ENCODE measurements around the gene HTT. TPM values are rescaled to one million over a fixed set of nuclear protein-coding genes. Genes with fewer than 3 reads are reported as not detected.

The HTT gene
- total RNA-seq, 1 donor from 2014 or later, result 49.8 TPM

GRCh38 chr4:3123181-3123671 lies 48.7 kb downstream of the HTT start:
- H3K36me3 ChIP-seq, result peaks cover 0 to 36% of the 10 kb centered on the region in 2 donors
- intact Hi-C loops (cut with DNase I), result no loop called here
- peak overlapping the region; percentile 56 for H3K27ac ChIP-seq

DNA sequence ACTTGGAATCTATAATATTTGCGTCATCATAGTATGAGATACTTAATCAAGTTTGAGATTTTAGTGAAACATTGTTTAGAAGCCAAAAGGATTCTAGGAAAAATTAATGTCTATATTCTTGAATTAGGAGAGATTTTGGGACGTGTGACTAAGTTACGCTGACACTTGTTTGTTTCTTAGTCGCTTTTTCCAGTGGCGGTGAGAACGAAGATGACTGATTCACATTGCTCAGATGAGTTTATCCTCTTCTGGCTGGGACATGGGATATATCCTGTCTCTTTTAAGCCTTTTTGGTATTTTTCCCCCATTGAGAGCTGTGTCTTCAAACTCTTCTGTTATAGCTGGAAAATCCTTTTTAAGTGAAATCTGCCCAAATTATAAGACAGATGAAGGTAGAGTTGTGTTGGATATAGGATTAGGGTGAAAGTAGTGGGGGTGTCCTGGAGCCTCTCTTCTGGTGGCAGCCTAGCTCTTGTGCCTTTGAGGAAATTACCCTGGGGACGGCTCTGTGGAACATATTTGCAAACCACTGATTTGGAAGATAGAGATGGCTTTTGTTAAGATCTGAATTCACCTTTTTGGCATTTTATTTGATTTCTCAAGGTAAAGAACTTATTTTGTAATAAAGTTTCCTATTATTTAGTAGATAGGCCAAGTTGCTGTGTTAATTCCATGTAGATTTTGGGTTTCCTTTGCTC lies 49.7 kb downstream of the HTT start:
- no peak overlapping the region for H3K4me3 ChIP-seq
- TF ChIP-seq, protein P1, sequence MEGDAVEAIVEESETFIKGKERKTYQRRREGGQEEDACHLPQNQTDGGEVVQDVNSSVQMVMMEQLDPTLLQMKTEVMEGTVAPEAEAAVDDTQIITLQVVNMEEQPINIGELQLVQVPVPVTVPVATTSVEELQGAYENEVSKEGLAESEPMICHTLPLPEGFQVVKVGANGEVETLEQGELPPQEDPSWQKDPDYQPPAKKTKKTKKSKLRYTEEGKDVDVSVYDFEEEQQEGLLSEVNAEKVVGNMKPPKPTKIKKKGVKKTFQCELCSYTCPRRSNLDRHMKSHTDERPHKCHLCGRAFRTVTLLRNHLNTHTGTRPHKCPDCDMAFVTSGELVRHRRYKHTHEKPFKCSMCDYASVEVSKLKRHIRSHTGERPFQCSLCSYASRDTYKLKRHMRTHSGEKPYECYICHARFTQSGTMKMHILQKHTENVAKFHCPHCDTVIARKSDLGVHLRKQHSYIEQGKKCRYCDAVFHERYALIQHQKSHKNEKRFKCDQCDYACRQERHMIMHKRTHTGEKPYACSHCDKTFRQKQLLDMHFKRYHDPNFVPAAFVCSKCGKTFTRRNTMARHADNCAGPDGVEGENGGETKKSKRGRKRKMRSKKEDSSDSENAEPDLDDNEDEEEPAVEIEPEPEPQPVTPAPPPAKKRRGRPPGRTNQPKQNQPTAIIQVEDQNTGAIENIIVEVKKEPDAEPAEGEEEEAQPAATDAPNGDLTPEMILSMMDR (IDR thresholded peaks at IDR 0.05), result no peak
- TF ChIP-seq POLR2A (IDR thresholded peaks at IDR 0.05) (no peak), POLR2AphosphoS5 (IDR thresholded peaks at IDR 0.05; ENCODE audit: insufficient read depth in 1 of 2, low read depth in 1 of 2) (no peak)
- peak overlapping the region; percentile 56 for H3K27ac ChIP-seq
- DNase-seq (ENCODE audit: extremely low spot score in 2 of 2), result no peak
- H3K9me3 ChIP-seq, result no peaks in the 10 kb centered on the region
- H3K4me1 ChIP-seq, result peaks cover 14% of the 10 kb centered on the region
- H3K27me3 ChIP-seq, result no peaks in the 10 kb centered on the region
- peaks cover 0 to 44% of the 10 kb centered on the region in 2 donors for H3K36me3 ChIP-seq
- intact Hi-C loops (cut with DNase I), result no loop called here

More at GRCh38 chr4:3123181-3123671, 48.7 kb downstream of the HTT start:
- Histone ChIP-seq H3K27me3 (no peaks in the 10 kb centered on the region), H3K4me1 (peaks cover 14% of the 10 kb centered on the region), H3K4me3 (no peak overlapping the region), H3K9me3 (no peaks in the 10 kb centered on the region)
- TF ChIP-seq, protein P1 (IDR thresholded peaks at IDR 0.05), result no peak
- TF ChIP-seq POLR2A (IDR thresholded peaks at IDR 0.05) (no peak), POLR2AphosphoS5 (IDR thresholded peaks at IDR 0.05; ENCODE audit: insufficient read depth in 1 of 2, low read depth in 1 of 2) (no peak)
- DNase-seq (ENCODE audit: extremely low spot score in 2 of 2), result no peak

DNA sequence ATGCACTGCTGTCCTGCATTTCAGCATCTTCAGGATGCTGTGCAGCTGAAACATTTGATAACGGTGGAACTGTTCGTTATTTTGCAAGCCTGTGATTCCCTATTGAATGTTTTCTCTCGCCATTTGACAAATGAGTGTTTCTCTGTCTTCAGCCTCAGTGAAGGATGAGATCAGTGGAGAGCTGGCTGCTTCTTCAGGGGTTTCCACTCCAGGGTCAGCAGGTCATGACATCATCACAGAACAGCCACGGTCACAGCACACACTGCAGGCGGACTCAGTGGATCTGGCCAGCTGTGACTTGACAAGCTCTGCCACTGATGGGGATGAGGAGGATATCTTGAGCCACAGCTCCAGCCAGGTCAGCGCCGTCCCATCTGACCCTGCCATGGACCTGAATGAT lies 52.6 kb downstream of the HTT start:
- peaks cover 9% of the 10 kb centered on the region for H3K4me1 ChIP-seq

GRCh38 chr4:3128058-3128457 lies 53.6 kb downstream of the HTT start:
- Histone ChIP-seq H3K36me3 (peaks cover 0 to 63% of the 10 kb centered on the region in 2 donors), H3K27ac (no peak overlapping the region), H3K27me3 (no peaks in the 10 kb centered on the region), H3K9me3 (no peaks in the 10 kb centered on the region), H3K4me3 (no peak overlapping the region), H3K4me1 (peaks cover 8% of the 10 kb centered on the region)
- no peak for TF ChIP-seq POLR2A (IDR thresholded peaks at IDR 0.05)
- peak in 1 of 2 donors; percentile 32 for DNase-seq (ENCODE audit: extremely low spot score in 2 of 2)
- intact Hi-C loops (cut with DNase I), result no loop called here

More for the DNA sequence above, 52.6 kb downstream of the HTT start:
- Histone ChIP-seq H3K27ac (no peak overlapping the region), H3K27me3 (no peaks in the 10 kb centered on the region), H3K4me3 (no peak overlapping the region), H3K36me3 (peaks cover 0 to 53% of the 10 kb centered on the region in 2 donors), H3K9me3 (no peaks in the 10 kb centered on the region)
- intact Hi-C loops (cut with DNase I), result no loop called here
- TF ChIP-seq, protein P1 (IDR thresholded peaks at IDR 0.05), result no peak
- no peak for TF ChIP-seq POLR2A (IDR thresholded peaks at IDR 0.05)
- TF ChIP-seq POLR2AphosphoS5 (IDR thresholded peaks at IDR 0.05; ENCODE audit: insufficient read depth in 1 of 2, low read depth in 1 of 2), result no peak
- DNase-seq (ENCODE audit: extremely low spot score in 2 of 2), result no peak

- DNase-seq (ENCODE audit: extremely low spot score in 2 of 2), result no peak
- intact Hi-C loops (cut with DNase I), result no loop called here
- no peaks in the 10 kb centered on the region for H3K9me3 ChIP-seq
- TF ChIP-seq POLR2AphosphoS5 (IDR thresholded peaks at IDR 0.05; ENCODE audit: insufficient read depth in 1 of 2, low read depth in 1 of 2), result no peak
- TF ChIP-seq, protein P1 (IDR thresholded peaks at IDR 0.05), result no peak
- no peak for TF ChIP-seq POLR2A (IDR thresholded peaks at IDR 0.05)
- H3K27ac ChIP-seq, result no peak overlapping the region
- H3K27me3 ChIP-seq, result no peaks in the 10 kb centered on the region
- no peak overlapping the region for H3K4me3 ChIP-seq
- peaks cover 4% of the 10 kb centered on the region for H3K4me1 ChIP-seq
- peaks cover 0 to 72% of the 10 kb centered on the region in 2 donors for H3K36me3 ChIP-seq
Observed at GRCh38 chr4:3128976-3129375, 54.5 kb downstream of the HTT start.
